Measurements from ENCODE around the gene TC2N. TPM values are rescaled to one million over a fixed set of nuclear protein-coding genes. Genes with fewer than 3 reads are reported as not detected.

TC2N gene
- total RNA-seq, 3 donors from 2014 or later (not counting 1 experiment from before 2014, with no cell fraction given), result 83.1 to 157 (median 126) TPM

GRCh38 chr14:91751719-91752118 is 115.6 kb downstream of the TC2N start:
- Histone ChIP-seq H3K4me1 (ENCODE audit: control insufficient read depth, insufficient read depth, low read length) (no peaks in the 10 kb centered on the region), H3K27ac (ENCODE audit: low read length) (no peak overlapping the region), H3K4me3 (ENCODE audit: low read length) (no peak overlapping the region), H3K27me3 (ENCODE audit: control insufficient read depth, insufficient read depth, low read length) (no peaks in the 10 kb centered on the region), H3K36me3 (ENCODE audit: control insufficient read depth, insufficient read depth, low read length) (no peaks in the 10 kb centered on the region), H3K9me3 (ENCODE audit: control insufficient read depth, insufficient read depth, low read length) (no peaks in the 10 kb centered on the region)
- intact Hi-C loops (cut with micrococcal nuclease), result no loop called here
- Mint-ChIP-seq H3K36me3 (no peaks in the 10 kb centered on the region), H3K4me3 (no peak overlapping the region), H3K27ac (no peak overlapping the region), H3K4me1 (no peaks in the 10 kb centered on the region), H3K9me3 (no peaks in the 10 kb centered on the region), H3K27me3 (ENCODE audit: low read depth in 2 of 2) (peaks cover 6 to 8% of the 10 kb centered on the region in 2 donors)
- 94% methylated on average over 2 of the region's 2 CpGs for WGBS (ENCODE audit: insufficient coverage)
- ATAC-seq, result no peak
- no peak for DNase-seq
- no peak for TF ChIP-seq CTCF (IDR thresholded peaks at IDR 0.05)

GRCh38 chr14:91750634-91751198 is 116.6 kb downstream of the TC2N start:
- H3K27me3 Mint-ChIP-seq (ENCODE audit: low read depth in 2 of 2), result peaks cover 6 to 8% of the 10 kb centered on the region in 2 donors
- no peaks in the 10 kb centered on the region for H3K4me1 Mint-ChIP-seq
- no peak overlapping the region for H3K27ac ChIP-seq (ENCODE audit: low read length)
- no peaks in the 10 kb centered on the region for H3K9me3 ChIP-seq (ENCODE audit: control insufficient read depth, insufficient read depth, low read length)
- no peaks in the 10 kb centered on the region for H3K36me3 ChIP-seq (ENCODE audit: control insufficient read depth, insufficient read depth, low read length)
- ATAC-seq (no peak), DNase-seq (no peak)
- 100% methylated on average over 2 of the region's 3 CpGs for WGBS (ENCODE audit: insufficient coverage)
- H3K4me3 ChIP-seq (ENCODE audit: low read length), result no peak overlapping the region
- H3K4me1 ChIP-seq (ENCODE audit: control insufficient read depth, insufficient read depth, low read length), result no peaks in the 10 kb centered on the region
- intact Hi-C loops (cut with micrococcal nuclease), result no loop called here
- TF ChIP-seq CTCF (IDR thresholded peaks at IDR 0.05), result no peak
- H3K27ac Mint-ChIP-seq, result no peak overlapping the region
- no peak overlapping the region for H3K4me3 Mint-ChIP-seq
- no peaks in the 10 kb centered on the region for H3K27me3 ChIP-seq (ENCODE audit: control insufficient read depth, insufficient read depth, low read length)
- H3K9me3 Mint-ChIP-seq, result no peaks in the 10 kb centered on the region
- no peaks in the 10 kb centered on the region for H3K36me3 Mint-ChIP-seq

- Histone ChIP-seq H3K27ac (ENCODE audit: low read length) (no peak overlapping the region), H3K36me3 (ENCODE audit: control insufficient read depth, insufficient read depth, low read length) (no peaks in the 10 kb centered on the region), H3K9me3 (ENCODE audit: control insufficient read depth, insufficient read depth, low read length) (no peaks in the 10 kb centered on the region), H3K4me1 (ENCODE audit: control insufficient read depth, insufficient read depth, low read length) (no peaks in the 10 kb centered on the region), H3K4me3 (ENCODE audit: low read length) (no peak overlapping the region), H3K27me3 (ENCODE audit: control insufficient read depth, insufficient read depth, low read length) (no peaks in the 10 kb centered on the region)
- Mint-ChIP-seq H3K4me1 (no peaks in the 10 kb centered on the region), H3K9me3 (no peaks in the 10 kb centered on the region), H3K27ac (no peak overlapping the region), H3K4me3 (no peak overlapping the region), H3K27me3 (ENCODE audit: low read depth in 2 of 2) (peaks cover 6 to 8% of the 10 kb centered on the region in 2 donors), H3K36me3 (no peaks in the 10 kb centered on the region)
- intact Hi-C loops (cut with micrococcal nuclease), result no loop called here
- ATAC-seq (no peak), DNase-seq (no peak)
- WGBS (ENCODE audit: insufficient coverage), result 80% methylated on average over 2 of the region's 2 CpGs
- TF ChIP-seq CTCF (IDR thresholded peaks at IDR 0.05), result no peak
These were observed 117.5 kb downstream of the TC2N start for GRCh38 chr14:91749868-91750267.

GRCh38 chr14:91748049-91748448 is 119.3 kb downstream of the TC2N start:
- Histone ChIP-seq H3K4me1 (ENCODE audit: control insufficient read depth, insufficient read depth, low read length) (no peaks in the 10 kb centered on the region), H3K27ac (ENCODE audit: low read length) (no peak overlapping the region), H3K27me3 (ENCODE audit: control insufficient read depth, insufficient read depth, low read length) (no peaks in the 10 kb centered on the region), H3K9me3 (ENCODE audit: control insufficient read depth, insufficient read depth, low read length) (no peaks in the 10 kb centered on the region), H3K4me3 (ENCODE audit: low read length) (no peak overlapping the region), H3K36me3 (ENCODE audit: control insufficient read depth, insufficient read depth, low read length) (no peaks in the 10 kb centered on the region)
- H3K36me3 Mint-ChIP-seq, result no peaks in the 10 kb centered on the region
- DNase-seq, result no peak
- peaks cover 6 to 8% of the 10 kb centered on the region in 2 donors for H3K27me3 Mint-ChIP-seq (ENCODE audit: low read depth in 2 of 2)
- intact Hi-C loops (cut with micrococcal nuclease), result no loop called here
- ATAC-seq, result no peak
- H3K4me1 Mint-ChIP-seq, result no peaks in the 10 kb centered on the region
- TF ChIP-seq CTCF (IDR thresholded peaks at IDR 0.05), result no peak
- no peak overlapping the region for H3K27ac Mint-ChIP-seq
- no peaks in the 10 kb centered on the region for H3K9me3 Mint-ChIP-seq
- 100% methylated on average over 2 of the region's 2 CpGs for whole genome bisulfite sequencing (ENCODE audit: insufficient coverage)
- no peak overlapping the region for H3K4me3 Mint-ChIP-seq
